HEK293 (cell line): ENCODE results near the gene NLGN2.

Experiments
- MEIS1 ChIP-seq: sonication (generic); formaldehyde crosslinking; IDR thresholded peaks from 2 replicates; pipeline ENCODE4 v1.8.1; 2022; ENCODE audit warnings: missing genetic modification reagents, mild to moderate bottlenecking, borderline replicate concordance
- TRIM28 ChIP-seq: IDR thresholded peaks from 2 replicates; pipeline ENCODE4 v1.6.1; 2011; ENCODE audit warnings: low read length, control low read depth, borderline replicate concordance
- ZNF391 ChIP-seq: fragments of 450-650 bp; formaldehyde crosslinking; IDR thresholded peaks from 2 replicates; pipeline ENCODE4 v1.5.1; 2016; ENCODE audit warnings: low read depth, missing biosample characterization, missing genetic modification characterization, borderline replicate concordance

DNA sequence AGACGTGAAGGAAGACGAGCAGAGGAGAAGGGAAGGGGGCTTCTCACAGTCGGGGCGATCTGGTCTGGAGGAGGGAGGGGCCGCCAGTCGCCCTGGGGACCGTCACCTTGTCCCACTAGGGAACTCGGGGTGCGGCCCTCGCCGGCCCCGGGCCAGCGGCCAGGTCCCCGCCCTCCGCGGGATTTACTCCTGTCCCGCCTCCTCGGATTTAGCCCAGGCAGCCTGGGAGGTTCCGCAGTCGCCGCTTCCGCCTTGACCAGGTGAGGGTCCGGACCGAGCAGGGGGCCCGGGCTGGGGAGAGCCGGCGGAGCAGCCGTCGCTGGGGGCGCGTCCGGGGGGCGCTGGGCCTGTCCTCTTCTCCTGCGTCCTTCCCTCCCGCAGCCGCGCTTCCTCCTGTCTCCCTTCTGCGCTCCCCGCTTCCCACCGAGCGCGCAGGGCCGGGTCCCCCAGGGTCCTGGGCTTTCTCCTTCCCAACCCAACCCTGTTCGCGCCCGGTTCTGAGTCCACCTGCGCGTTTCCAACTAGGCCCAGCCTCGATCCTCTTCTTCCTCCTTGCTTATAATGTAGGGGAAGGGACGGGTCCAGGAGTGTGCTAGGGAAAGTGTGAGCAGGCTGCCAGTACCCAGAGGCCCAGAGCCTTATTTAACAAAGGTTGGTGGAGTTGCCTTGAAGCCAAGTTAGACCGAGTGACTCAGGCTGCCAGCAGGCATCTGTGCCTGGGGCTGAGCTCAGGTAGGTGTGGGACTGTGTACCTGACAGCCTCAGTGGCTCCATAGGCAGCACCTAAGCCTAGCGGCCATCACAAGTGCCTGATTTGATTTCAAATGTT lies 26.6 kb upstream of the NLGN2 start, which contains the start of gene TNK1:
- TF ChIP-seq MEIS1 (CRISPR knock-in tag), result no peak
- no peak for TF ChIP-seq ZNF391
- no peak for TF ChIP-seq TRIM28
